Suprapubic skin (tissue), 4 donors: ENCODE measurements around the gene SFPQ. TPM values are rescaled to one million over a fixed set of nuclear protein-coding genes. Genes with fewer than 3 reads are reported as not detected.

Experiments
- DNase-seq, 2 donors: peaks; one replicate each; pipeline ENCODE4 v3.0.0-alpha.2; 2019; ENCODE audit warnings: low spot score in 2 of 2
- H3K27ac ChIP-seq: fragments of 200-600 bp; sonication (generic); one replicate; pipeline ENCODE4 v1.5.1; 2019
- H3K27me3 ChIP-seq: fragments of 200-600 bp; sonication (generic); one replicate; pipeline ENCODE4 v1.5.1; 2019
- H3K36me3 ChIP-seq: fragments of 200-600 bp; sonication (generic); one replicate; pipeline ENCODE4 v1.5.1; 2019
- H3K4me1 ChIP-seq: fragments of 200-600 bp; sonication (generic); one replicate; pipeline ENCODE4 v1.5.1; 2019
- H3K4me3 ChIP-seq: fragments of 200-600 bp; sonication (generic); one replicate; pipeline ENCODE4 v1.5.1; 2019; ENCODE audit warnings: mild to moderate bottlenecking
- H3K9me3 ChIP-seq: fragments of 200-600 bp; sonication (generic); one replicate; pipeline ENCODE4 v1.5.1; 2019
- CTCF ChIP-seq, 2 donors: fragments of 200-600 bp in 1 of 2; fragments of 450-650 bp in 1 of 2; sonication (generic) in 1 of 2; IDR thresholded peaks; one replicate each; pipeline ENCODE4 v1.5.1; 2016 to 2019; ENCODE audit warnings: antibody characterized with exemption in 2 of 2, mild to moderate bottlenecking in 1 of 2, moderate library complexity in 1 of 2
- EP300 ChIP-seq: sonication (generic); formaldehyde crosslinking; IDR thresholded peaks from one replicate; pipeline ENCODE4 v1.6.1; 2017; ENCODE audit warnings: antibody characterized with exemption
- POLR2A ChIP-seq, 2 donors: fragments of 450-650 bp; IDR thresholded peaks; one replicate each; pipeline ENCODE4 v1.6.1; 2017; ENCODE audit warnings: antibody characterized with exemption in 2 of 2, mild to moderate bottlenecking in 2 of 2, moderate library complexity in 2 of 2
- POLR2AphosphoS5 ChIP-seq, 3 donors: sonication (generic); formaldehyde crosslinking; IDR thresholded peaks; one replicate each; pipeline ENCODE4 v1.6.1; 2017; ENCODE audit warnings: antibody characterized with exemption in 3 of 3
- WGBS: methylation state at CpG from one replicate; pipeline ENCODE4 v1.1.5; 2018; 5-methylcytosine and 5-hydroxymethylcytosine counted together
- total RNA-seq, 4 donors: library from RNA; depleted of rRNA; stranded (reverse); fragments of >200 nt; gene quantifications; one replicate each; pipeline ENCODE4 v1.1.0, GENCODE V29; 2016

The SFPQ gene
- total RNA-seq, 4 donors from 2014 or later: 136 to 365 (median 191) TPM

DNA sequence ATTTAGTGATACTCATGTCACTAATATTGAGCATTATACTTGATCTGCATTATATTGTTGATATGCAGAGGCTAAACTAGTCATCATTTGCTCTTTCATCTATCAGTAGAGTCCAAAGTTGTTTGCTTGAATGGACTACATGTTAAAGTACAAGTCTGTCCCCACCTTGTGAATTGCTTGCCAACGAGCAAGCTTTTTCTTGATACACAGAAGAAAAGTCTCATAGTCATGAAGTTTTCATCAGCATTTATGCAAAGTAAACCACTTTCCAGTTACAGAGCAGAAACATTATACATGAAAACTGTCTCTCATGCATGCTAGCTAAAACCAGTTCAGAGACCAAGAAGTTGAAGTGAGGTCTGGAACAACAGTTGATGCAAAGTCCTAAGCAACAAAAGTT lies 13.0 kb downstream of the SFPQ start:
- Histone ChIP-seq H3K4me3 (no peak overlapping the region), H3K27ac (no peak overlapping the region), H3K4me1 (peaks cover 19% of the 10 kb centered on the region), H3K27me3 (no peaks in the 10 kb centered on the region), H3K9me3 (no peaks in the 10 kb centered on the region), H3K36me3 (peaks cover 98% of the 10 kb centered on the region)
- no peak for DNase-seq
- TF ChIP-seq POLR2A (IDR thresholded peaks at IDR 0.05) (no peak), POLR2AphosphoS5 (IDR thresholded peaks at IDR 0.05) (no peak), CTCF (IDR thresholded peaks at IDR 0.05) (no peak), EP300 (no peak)
- WGBS: 59% methylated on average over 1 of the region's 1 CpG

GRCh38 chr1:35178874-35179380 lies 14.0 kb downstream of the SFPQ start:
- no peak overlapping the region for H3K27ac ChIP-seq
- no peak for TF ChIP-seq CTCF (IDR thresholded peaks at IDR 0.05)
- no peak for TF ChIP-seq POLR2A (IDR thresholded peaks at IDR 0.05)
- no peak for TF ChIP-seq EP300
- TF ChIP-seq POLR2AphosphoS5 (IDR thresholded peaks at IDR 0.05): no peak
- peaks cover 90% of the 10 kb centered on the region for H3K36me3 ChIP-seq
- no peaks in the 10 kb centered on the region for H3K27me3 ChIP-seq
- H3K9me3 ChIP-seq: no peaks in the 10 kb centered on the region
- peaks cover 19% of the 10 kb centered on the region for H3K4me1 ChIP-seq
- DNase-seq: no peak
- no peak overlapping the region for H3K4me3 ChIP-seq
- 45% methylated on average over 2 of the region's 2 CpGs for WGBS

DNA sequence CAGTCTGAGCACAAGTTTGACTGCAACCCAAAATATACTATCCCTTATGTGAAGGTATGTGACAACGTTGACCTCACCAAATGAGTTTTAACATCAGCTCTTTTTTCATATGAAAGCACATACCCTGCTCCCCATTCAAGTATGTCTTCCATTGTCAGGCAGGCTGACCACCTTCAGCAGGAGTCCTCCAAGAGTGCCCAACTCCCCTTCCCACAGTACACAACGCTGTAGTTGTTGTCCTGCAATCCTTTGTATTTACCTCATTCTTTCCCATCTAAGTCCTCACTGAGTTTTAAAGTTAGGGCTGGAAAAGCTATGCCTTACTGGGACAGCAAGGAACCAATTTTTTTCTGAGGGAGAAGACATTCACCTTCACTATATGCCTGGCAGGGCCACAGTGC lies 14.7 kb downstream of the SFPQ start:
- no peaks in the 10 kb centered on the region for H3K27me3 ChIP-seq
- H3K36me3 ChIP-seq: peaks cover 83% of the 10 kb centered on the region
- TF ChIP-seq CTCF (IDR thresholded peaks at IDR 0.05) (no peak), POLR2AphosphoS5 (IDR thresholded peaks at IDR 0.05) (no peak), EP300 (no peak), POLR2A (IDR thresholded peaks at IDR 0.05) (no peak)
- H3K27ac ChIP-seq: no peak overlapping the region
- peaks cover 18% of the 10 kb centered on the region for H3K4me1 ChIP-seq
- 75% methylated on average over 2 of the region's 2 CpGs for WGBS
- DNase-seq: no peak
- H3K9me3 ChIP-seq: no peaks in the 10 kb centered on the region
- H3K4me3 ChIP-seq: no peak overlapping the region

DNA sequence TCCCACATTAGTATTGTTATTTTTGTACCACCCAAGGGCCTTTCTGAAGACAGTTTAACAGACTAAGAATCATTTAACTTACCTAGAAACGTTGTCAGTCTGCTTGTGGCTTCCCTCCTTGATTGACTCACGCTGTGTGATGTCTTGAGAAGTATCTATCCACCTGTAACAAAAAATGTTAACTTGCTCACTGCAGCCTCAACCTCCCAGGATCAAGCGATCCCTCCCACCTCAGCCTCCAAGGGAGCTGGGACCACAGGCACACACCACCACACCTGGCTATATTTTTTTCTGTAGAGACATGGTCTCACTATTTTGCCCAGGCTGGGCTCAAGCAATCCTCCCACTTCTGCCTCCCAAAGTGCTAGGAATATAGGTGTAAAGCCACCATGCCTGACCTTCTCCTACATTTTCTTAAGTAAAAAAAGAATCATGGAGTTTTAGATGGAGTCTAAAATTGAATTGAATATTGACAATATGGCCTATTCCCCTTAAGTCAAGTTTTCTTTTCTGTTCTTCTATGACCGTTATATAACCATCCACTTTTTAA lies 15.6 kb downstream of the SFPQ start:
- TF ChIP-seq POLR2A (IDR thresholded peaks at IDR 0.05) (no peak), CTCF (IDR thresholded peaks at IDR 0.05) (no peak), POLR2AphosphoS5 (IDR thresholded peaks at IDR 0.05) (no peak), EP300 (no peak)
- no peak overlapping the region for H3K4me3 ChIP-seq

GRCh38 chr1:35175602-35176001 lies 17.3 kb downstream of the SFPQ start:
- H3K4me1 ChIP-seq: peaks cover 5% of the 10 kb centered on the region
- no peak overlapping the region for H3K27ac ChIP-seq
- no peaks in the 10 kb centered on the region for H3K27me3 ChIP-seq
- no peak for TF ChIP-seq EP300
- TF ChIP-seq POLR2A (IDR thresholded peaks at IDR 0.05): no peak
- TF ChIP-seq POLR2AphosphoS5 (IDR thresholded peaks at IDR 0.05): no peak
- no peak overlapping the region for H3K4me3 ChIP-seq
- H3K36me3 ChIP-seq: peaks cover 56% of the 10 kb centered on the region
- DNase-seq: no peak
- 94% methylated on average over 1 of the region's 1 CpG for WGBS
- no peaks in the 10 kb centered on the region for H3K9me3 ChIP-seq

More for the DNA sequence above, 15.6 kb downstream of the SFPQ start:
- H3K36me3 ChIP-seq: peaks cover 73% of the 10 kb centered on the region
- WGBS: 88% methylated on average over 4 of the region's 4 CpGs
- no peak overlapping the region for H3K27ac ChIP-seq
- no peaks in the 10 kb centered on the region for H3K9me3 ChIP-seq
- H3K4me1 ChIP-seq: peaks cover 12% of the 10 kb centered on the region
- no peaks in the 10 kb centered on the region for H3K27me3 ChIP-seq
- no peak for DNase-seq
